A549 (cell line): ENCODE results near the gene APBB2.

Experiments
- CEBPB ChIP-seq, 2 experiments: fragments of >200 bp in 1 of 2; sonication (Bioruptor Twin) in 1 of 2; formaldehyde crosslinking in 1 of 2; IDR thresholded peaks; 2 replicates each; pipeline ENCODE4 v1.6.1; 2012 to 2016
- CHD2 ChIP-seq: fragments of 150-350 bp; IDR thresholded peaks from 2 replicates; pipeline ENCODE4 v1.6.1; 2014; ENCODE audit warnings: low read length; ENCODE audit not compliant: partially characterized antibody
- EP300 ChIP-seq, 2 experiments: fragments of >200 bp; sonication (Bioruptor Twin); formaldehyde crosslinking; IDR thresholded peaks; 2 replicates in 1 of 2; 3 replicates in 1 of 2; pipeline ENCODE4 v1.6.1; 2016 to 2017
- MAFK ChIP-seq: fragments of 450-650 bp; IDR thresholded peaks from 2 replicates; pipeline ENCODE4 v1.6.1; 2014; ENCODE audit not compliant: partially characterized antibody
- MAZ ChIP-seq: fragments of 150-350 bp; IDR thresholded peaks from 2 replicates; pipeline ENCODE4 v1.6.1; 2014; ENCODE audit warnings: antibody characterized with exemption, low read depth, low read length, borderline replicate concordance
- POLR2A ChIP-seq: IDR thresholded peaks from 2 replicates; pipeline ENCODE4 v1.6.1; 2012; ENCODE audit warnings: mild to moderate bottlenecking, low read length
- POLR2AphosphoS2 ChIP-seq: conservative IDR thresholded peaks from 2 replicates; pipeline ENCODE4 v1.6.1; 2012; ENCODE audit warnings: low read length, improper control_type of control experiment, inconsistent platforms
- SMC3 ChIP-seq: fragments of >200 bp; sonication (Bioruptor Twin); formaldehyde crosslinking; IDR thresholded peaks from 3 replicates; pipeline ENCODE4 v1.6.1; 2018; ENCODE audit warnings: inconsistent platforms
- ZFP36 ChIP-seq: fragments of 450-650 bp; IDR thresholded peaks from 2 replicates; pipeline ENCODE4 v1.6.1; 2014; ENCODE audit warnings: borderline replicate concordance; ENCODE audit not compliant: partially characterized antibody
- TF ChIP-seq, protein P1 (sequence below): fragments of >200 bp; sonication (Bioruptor Twin); formaldehyde crosslinking; IDR thresholded peaks from 3 replicates; pipeline ENCODE4 v1.5.1; 2016
- TF ChIP-seq, protein P2 (sequence below): IDR thresholded peaks from 2 replicates; pipeline ENCODE4 v1.6.1; 2012
- TF ChIP-seq, protein P3 (sequence below): fragments of 250-450 bp; sonication (Bioruptor Pico); IDR thresholded peaks from 2 replicates; pipeline ENCODE4 v1.5.0; 2021; ENCODE audit warnings: mild to moderate bottlenecking, moderate library complexity, borderline replicate concordance

DNA sequence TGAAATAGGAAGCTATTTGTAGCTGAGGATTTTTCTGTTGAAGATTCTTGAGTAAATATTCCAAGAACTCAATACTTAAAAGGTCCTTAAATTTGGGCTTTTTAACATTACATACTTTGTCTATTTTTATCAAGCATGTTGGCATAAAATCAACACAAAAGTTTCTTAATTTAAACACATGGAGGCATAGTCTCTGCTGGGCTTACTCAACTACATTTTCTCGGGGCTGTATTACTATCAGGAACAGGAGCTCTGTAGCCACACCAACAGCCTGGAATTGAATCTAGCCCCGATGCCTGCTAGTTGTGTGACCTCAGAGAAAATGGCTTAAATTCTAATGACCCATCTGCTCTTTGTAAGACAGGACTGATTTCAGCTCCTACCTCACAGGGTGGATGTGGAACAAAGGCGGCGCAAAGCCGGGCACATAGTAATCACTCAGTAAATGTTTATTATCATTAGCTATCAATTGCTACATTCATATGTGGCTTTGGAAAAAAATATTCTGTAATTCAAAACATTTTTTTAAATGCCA is 257.6 kb downstream of the APBB2 start:
- no peak for TF ChIP-seq CHD2
- TF ChIP-seq, protein P1, sequence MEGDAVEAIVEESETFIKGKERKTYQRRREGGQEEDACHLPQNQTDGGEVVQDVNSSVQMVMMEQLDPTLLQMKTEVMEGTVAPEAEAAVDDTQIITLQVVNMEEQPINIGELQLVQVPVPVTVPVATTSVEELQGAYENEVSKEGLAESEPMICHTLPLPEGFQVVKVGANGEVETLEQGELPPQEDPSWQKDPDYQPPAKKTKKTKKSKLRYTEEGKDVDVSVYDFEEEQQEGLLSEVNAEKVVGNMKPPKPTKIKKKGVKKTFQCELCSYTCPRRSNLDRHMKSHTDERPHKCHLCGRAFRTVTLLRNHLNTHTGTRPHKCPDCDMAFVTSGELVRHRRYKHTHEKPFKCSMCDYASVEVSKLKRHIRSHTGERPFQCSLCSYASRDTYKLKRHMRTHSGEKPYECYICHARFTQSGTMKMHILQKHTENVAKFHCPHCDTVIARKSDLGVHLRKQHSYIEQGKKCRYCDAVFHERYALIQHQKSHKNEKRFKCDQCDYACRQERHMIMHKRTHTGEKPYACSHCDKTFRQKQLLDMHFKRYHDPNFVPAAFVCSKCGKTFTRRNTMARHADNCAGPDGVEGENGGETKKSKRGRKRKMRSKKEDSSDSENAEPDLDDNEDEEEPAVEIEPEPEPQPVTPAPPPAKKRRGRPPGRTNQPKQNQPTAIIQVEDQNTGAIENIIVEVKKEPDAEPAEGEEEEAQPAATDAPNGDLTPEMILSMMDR, result no peak
- TF ChIP-seq POLR2AphosphoS2, result no peak
- TF ChIP-seq POLR2A, result no peak
- TF ChIP-seq, protein P2, sequence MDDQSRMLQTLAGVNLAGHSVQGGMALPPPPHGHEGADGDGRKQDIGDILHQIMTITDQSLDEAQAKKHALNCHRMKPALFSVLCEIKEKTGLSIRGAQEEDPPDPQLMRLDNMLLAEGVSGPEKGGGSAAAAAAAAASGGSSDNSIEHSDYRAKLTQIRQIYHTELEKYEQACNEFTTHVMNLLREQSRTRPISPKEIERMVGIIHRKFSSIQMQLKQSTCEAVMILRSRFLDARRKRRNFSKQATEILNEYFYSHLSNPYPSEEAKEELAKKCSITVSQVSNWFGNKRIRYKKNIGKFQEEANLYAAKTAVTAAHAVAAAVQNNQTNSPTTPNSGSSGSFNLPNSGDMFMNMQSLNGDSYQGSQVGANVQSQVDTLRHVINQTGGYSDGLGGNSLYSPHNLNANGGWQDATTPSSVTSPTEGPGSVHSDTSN, result no peak
- no peak for TF ChIP-seq MAFK
- TF ChIP-seq CEBPB (IDR thresholded peaks at IDR 0.05), result no peak
- TF ChIP-seq EP300 (IDR thresholded peaks at IDR 0.05), result no peak
- no peak for TF ChIP-seq MAZ
- TF ChIP-seq SMC3, result no peak
- no peak for TF ChIP-seq ZFP36
- TF ChIP-seq, protein P3, sequence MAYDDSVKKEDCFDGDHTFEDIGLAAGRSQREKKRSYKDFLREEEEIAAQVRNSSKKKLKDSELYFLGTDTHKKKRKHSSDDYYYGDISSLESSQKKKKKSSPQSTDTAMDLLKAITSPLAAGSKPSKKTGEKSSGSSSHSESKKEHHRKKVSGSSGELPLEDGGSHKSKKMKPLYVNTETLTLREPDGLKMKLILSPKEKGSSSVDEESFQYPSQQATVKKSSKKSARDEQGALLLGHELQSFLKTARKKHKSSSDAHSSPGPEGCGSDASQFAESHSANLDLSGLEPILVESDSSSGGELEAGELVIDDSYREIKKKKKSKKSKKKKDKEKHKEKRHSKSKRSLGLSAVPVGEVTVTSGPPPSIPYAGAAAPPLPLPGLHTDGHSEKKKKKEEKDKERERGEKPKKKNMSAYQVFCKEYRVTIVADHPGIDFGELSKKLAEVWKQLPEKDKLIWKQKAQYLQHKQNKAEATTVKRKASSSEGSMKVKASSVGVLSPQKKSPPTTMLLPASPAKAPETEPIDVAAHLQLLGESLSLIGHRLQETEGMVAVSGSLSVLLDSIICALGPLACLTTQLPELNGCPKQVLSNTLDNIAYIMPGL (CRISPR knock-in tag), result no peak
